ENCODE measurements around the gene BTG2. TPM values are rescaled to one million over a fixed set of nuclear protein-coding genes. Genes with fewer than 3 reads are reported as not detected.
A peak's percentile ranks its signal among the peaks of the same experiment; 100 is the strongest.

BTG2 gene
- total RNA-seq, 4 donors from 2014 or later, result 74.5 to 169 (median 116) TPM

DNA sequence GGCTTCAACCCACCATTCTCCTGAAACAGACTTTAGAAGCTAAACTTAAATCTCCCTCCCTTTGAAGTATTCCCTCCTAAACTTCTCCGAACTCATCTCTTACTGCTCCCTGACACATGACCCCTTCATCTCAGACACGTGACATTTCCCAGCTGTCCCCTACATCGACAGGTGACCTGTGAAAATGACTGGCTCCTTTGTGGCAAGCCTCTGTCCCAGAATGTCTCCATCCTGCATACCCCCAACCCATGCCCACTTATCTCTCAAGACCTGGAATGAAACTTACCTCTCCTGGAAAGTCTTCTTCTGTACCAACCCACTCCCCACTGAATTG is 41.4 kb downstream of the BTG2 start:
- peak overlapping the region in 2 of 4 donors; percentile 5 to 24 for H3K27ac ChIP-seq
- ATAC-seq, result no peak
- H3K4me3 ChIP-seq, result no peak overlapping the region
- H3K9me3 ChIP-seq, result no peaks in the 10 kb centered on the region
- no peaks in the 10 kb centered on the region for H3K36me3 ChIP-seq
- H3K27me3 ChIP-seq, result no peaks in the 10 kb centered on the region
- peaks cover 0 to 44% (median 0%) of the 10 kb centered on the region in 3 donors for H3K4me1 ChIP-seq
- TF ChIP-seq, protein P1, sequence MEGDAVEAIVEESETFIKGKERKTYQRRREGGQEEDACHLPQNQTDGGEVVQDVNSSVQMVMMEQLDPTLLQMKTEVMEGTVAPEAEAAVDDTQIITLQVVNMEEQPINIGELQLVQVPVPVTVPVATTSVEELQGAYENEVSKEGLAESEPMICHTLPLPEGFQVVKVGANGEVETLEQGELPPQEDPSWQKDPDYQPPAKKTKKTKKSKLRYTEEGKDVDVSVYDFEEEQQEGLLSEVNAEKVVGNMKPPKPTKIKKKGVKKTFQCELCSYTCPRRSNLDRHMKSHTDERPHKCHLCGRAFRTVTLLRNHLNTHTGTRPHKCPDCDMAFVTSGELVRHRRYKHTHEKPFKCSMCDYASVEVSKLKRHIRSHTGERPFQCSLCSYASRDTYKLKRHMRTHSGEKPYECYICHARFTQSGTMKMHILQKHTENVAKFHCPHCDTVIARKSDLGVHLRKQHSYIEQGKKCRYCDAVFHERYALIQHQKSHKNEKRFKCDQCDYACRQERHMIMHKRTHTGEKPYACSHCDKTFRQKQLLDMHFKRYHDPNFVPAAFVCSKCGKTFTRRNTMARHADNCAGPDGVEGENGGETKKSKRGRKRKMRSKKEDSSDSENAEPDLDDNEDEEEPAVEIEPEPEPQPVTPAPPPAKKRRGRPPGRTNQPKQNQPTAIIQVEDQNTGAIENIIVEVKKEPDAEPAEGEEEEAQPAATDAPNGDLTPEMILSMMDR (IDR thresholded peaks at IDR 0.05), result no peak
- TF ChIP-seq POLR2AphosphoS5 (IDR thresholded peaks at IDR 0.05), result no peak
- no peak for TF ChIP-seq EP300 (IDR thresholded peaks at IDR 0.05)
- no peak for TF ChIP-seq POLR2A (IDR thresholded peaks at IDR 0.05)
- 67 to 91% methylated on average over 1 to 3 of the region's 3 CpGs for WGBS, 2 donors (ENCODE audit: low coverage in 1 of 2)

DNA sequence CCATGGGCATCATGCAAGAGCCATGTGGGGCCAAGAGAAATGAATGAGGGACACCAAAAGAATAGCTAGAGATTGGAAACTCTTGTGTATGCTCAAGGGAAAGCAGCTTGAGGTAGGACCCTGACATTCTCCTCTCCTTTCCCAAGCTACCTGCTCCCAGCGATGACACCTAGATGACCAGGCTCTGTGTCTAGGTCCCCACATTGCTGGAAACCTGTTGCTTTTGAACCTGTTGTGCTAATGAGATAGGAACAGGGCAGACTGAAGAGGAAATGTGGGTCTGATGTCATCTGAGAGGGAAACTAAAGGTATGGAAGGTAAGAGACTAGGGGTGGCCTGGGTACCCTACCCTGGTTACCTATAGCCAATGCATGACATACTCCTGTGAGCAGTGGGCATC is 43.8 kb downstream of the BTG2 start:
- Histone ChIP-seq H3K36me3 (no peaks in the 10 kb centered on the region), H3K4me3 (no peak overlapping the region), H3K4me1 (peaks cover 0 to 42% (median 0%) of the 10 kb centered on the region in 3 donors), H3K9me3 (no peaks in the 10 kb centered on the region), H3K27me3 (no peaks in the 10 kb centered on the region), H3K27ac (no peak overlapping the region)
- TF ChIP-seq POLR2A (IDR thresholded peaks at IDR 0.05) (no peak), POLR2AphosphoS5 (IDR thresholded peaks at IDR 0.05) (no peak), EP300 (IDR thresholded peaks at IDR 0.05) (no peak)
- TF ChIP-seq, protein P1 (IDR thresholded peaks at IDR 0.05), result no peak
- 100% methylated on average over 1 of the region's 1 CpG; no CpG with 5 or more reads in 1 of the 2 donors for WGBS, 2 donors (ENCODE audit: low coverage in 1 of 2)
- ATAC-seq, result no peak

DNA sequence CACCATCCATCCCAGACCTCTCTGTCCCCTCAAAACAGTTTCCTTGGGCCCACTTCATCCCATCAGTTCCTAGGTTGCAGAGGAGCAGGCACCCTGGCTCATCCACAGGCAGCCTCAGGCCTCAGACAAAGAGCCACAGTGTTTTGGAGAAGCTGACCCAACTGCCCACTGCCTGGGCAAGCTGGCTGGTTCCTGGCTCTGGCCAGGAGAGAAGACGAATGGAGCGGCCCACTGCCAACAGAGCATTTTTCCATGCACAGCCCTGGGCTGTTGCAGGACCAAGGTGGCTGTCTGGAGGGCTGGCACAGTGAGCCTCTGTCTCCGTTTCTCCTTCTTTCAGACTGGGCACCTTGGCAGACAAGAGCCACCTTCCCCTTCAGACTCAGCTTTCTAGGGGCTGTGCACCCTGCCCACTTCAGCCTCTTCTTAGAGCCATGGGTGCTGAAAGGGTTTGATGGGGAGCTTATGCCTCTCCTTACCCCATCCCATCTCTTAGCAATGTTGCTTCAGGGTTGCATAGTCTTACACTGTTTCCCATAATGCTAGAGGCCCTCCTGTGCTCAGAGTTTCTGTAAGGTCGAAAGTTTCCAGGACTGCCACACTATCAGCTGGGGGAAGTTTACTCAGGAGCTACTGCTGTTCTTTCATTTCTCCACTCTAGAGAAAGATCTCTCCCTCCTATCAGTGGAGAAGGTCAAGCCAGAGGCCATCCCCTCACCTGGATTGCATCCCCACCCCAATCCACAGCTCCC is 44.6 kb downstream of the BTG2 start:
- Histone ChIP-seq H3K4me1 (peaks cover 0 to 49% (median 0%) of the 10 kb centered on the region in 3 donors), H3K36me3 (no peaks in the 10 kb centered on the region)
- no peak for ATAC-seq

DNA sequence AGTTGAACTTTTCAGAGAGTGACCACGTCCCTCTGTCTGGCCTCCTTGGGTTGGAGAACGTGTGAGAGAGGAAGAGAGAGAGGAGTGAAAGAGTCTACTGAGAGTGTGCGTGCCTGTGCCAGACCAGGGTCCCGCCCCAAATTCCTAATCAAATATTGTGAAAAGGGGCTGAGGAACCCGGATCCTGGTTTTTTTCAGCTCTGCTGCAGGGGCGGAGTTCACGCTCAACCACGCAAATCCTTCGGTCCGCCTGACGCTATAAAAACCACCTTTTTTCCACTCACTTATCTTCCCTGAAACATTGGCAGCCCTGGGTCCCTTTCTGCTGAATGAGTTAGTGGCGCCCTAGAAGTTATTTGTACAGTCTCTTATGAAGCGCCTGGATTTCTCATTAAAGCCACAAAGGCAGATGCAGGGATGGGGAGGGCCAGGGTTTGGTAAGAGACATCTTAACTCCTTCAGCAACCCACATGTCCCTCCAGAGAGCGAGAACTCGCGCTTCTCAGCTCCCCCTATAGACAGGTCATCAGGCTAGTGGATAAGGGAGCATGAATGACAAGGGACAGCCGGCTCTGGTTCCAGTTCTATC is 45.8 kb downstream of the BTG2 start, which contains the start of gene FMOD:
FMOD (minus strand) TSS at position 86 of the 589 bp plus-strand sequence. CDS start 2,852 bp downstream, outside the sequence.
- no peak for TF ChIP-seq EP300 (IDR thresholded peaks at IDR 0.05)
- no peak for TF ChIP-seq POLR2AphosphoS5 (IDR thresholded peaks at IDR 0.05)
- TF ChIP-seq POLR2A (IDR thresholded peaks at IDR 0.05), result no peak
- TF ChIP-seq, protein P1 (IDR thresholded peaks at IDR 0.05), result no peak
- no peaks in the 10 kb centered on the region for H3K27me3 ChIP-seq
- peak within 1 kb of the TSS; percentile 0 to 40 for H3K4me3 ChIP-seq
- peak within 1 kb of the TSS in 3 of 4 donors; percentile 65 to 71 (median 70) for H3K27ac ChIP-seq
- no peaks in the 10 kb centered on the region for H3K9me3 ChIP-seq
- H3K36me3 ChIP-seq, result no peaks in the 10 kb centered on the region
- WGBS, 2 donors (ENCODE audit: low coverage in 1 of 2), result 2 to 18% methylated on average over 9 to 15 of the region's 17 CpGs
- peak; percentile 87 for ATAC-seq
- H3K4me1 ChIP-seq, result peaks cover 0 to 45% (median 0%) of the 10 kb centered on the region in 3 donors

More for the DNA sequence above, 44.6 kb downstream of the BTG2 start:
- WGBS, 2 donors (ENCODE audit: low coverage in 1 of 2), result 53 to 82% methylated on average over 2 of the region's 4 CpGs
- H3K27ac ChIP-seq, result peak overlapping the region in 3 of 4 donors; percentile 65 to 71 (median 70)
- no peaks in the 10 kb centered on the region for H3K9me3 ChIP-seq
- H3K4me3 ChIP-seq, result peak overlapping the region in 1 of 2 donors; percentile 40
- TF ChIP-seq, protein P1 (IDR thresholded peaks at IDR 0.05), result no peak
- no peak for TF ChIP-seq EP300 (IDR thresholded peaks at IDR 0.05)
- no peak for TF ChIP-seq POLR2A (IDR thresholded peaks at IDR 0.05)
- H3K27me3 ChIP-seq, result no peaks in the 10 kb centered on the region
